Fibroblast of skin of back (primary cell): ENCODE data around the gene LAYN. TPM values are rescaled to one million over a fixed set of nuclear protein-coding genes. Genes with fewer than 3 reads are reported as not detected.

Source experiments
- DNase-seq: peaks from one replicate; pipeline ENCODE4 v3.0.0-alpha.2; 2013
- polyA plus RNA-seq, 2 experiments: library from polyadenylated mRNA; unstranded; fragments of 120-200 nt; gene quantifications; one replicate each; pipeline ENCODE4 v1.2.1, GENCODE V29; 2013; ENCODE audit not compliant: insufficient read length in 2 of 2

The LAYN gene
- 32.3 TPM for polyA plus RNA-seq (2013, experiment 1 of 2; ENCODE audit: insufficient read length)
- polyA plus RNA-seq (2013, experiment 2 of 2; ENCODE audit: insufficient read length): 31.8 TPM

DNA sequence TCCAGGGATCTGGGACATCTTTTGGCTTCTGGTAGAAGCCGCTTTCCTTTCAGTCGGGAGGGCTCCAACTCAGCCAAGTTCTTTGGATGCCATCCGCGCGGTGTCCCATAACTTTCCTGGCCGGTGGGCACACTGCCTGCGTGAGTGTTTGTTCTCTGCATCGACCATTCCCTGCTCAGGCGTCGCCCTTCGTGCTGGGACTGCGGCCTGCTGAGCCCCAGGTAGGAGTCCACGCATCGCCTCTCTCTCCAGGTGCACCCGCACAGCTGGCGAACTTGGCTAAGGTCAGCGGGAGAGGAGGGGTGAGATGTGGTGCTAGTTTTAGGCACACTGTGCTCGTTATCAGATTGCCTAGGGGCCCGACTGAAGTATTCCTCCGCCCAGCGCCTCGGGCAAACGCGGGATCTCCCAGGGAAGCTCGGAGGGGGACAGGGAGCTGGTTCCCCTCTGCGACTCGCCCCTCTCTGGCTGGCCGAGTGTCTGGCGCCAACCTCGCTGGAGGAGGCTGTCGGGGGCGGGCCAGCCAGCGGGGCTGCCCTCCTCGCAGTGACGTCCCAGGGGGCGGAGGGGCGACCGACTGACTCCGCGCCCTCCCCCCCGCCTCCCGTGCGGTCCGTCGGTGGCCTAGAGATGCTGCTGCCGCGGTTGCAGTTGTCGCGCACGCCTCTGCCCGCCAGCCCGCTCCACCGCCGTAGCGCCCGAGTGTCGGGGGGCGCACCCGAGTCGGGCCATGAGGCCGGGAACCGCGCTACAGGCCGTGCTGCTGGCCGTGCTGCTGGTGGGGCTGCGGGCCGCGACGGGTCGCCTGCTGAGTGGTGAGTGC, at the start of gene LAYN:
TSS of gene LAYN (plus strand) at position 607 of the 823 bp plus-strand sequence. CDS start at position 731, 124 bp downstream.
- peak; percentile 71 for DNase-seq

GRCh38 chr11:111494040-111494439, 46.5 kb upstream of the LAYN start:
- DNase-seq: no peak

- DNase-seq: peak; percentile 9
Observed at GRCh38 chr11:111499483-111499882, 41.0 kb upstream of the LAYN start.

DNA sequence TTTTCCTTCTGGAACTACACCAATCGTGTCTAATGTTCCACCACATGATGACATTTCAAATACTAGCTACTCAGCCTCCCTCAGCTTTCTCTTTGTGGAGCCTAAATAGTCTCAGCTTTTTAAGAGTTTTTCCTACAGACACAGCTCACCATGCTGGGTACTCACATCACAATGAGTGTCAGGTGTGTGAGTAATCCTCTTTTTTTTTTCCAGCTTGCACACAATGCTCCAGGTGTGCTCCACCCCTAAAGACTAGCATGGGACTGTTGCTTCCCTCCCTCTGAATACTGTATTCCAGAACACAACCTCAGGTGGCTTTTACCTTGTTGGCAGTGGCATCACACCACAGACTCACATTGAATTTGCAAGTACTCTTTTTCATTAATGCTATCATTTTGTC, 40.0 kb upstream of the LAYN start:
- no peak for DNase-seq

- no peak for DNase-seq
Observed at GRCh38 chr11:111502611-111503010, 37.9 kb upstream of the LAYN start.

- no peak for DNase-seq
Observed at GRCh38 chr11:111510311-111510710, 30.2 kb upstream of the LAYN start.

DNA sequence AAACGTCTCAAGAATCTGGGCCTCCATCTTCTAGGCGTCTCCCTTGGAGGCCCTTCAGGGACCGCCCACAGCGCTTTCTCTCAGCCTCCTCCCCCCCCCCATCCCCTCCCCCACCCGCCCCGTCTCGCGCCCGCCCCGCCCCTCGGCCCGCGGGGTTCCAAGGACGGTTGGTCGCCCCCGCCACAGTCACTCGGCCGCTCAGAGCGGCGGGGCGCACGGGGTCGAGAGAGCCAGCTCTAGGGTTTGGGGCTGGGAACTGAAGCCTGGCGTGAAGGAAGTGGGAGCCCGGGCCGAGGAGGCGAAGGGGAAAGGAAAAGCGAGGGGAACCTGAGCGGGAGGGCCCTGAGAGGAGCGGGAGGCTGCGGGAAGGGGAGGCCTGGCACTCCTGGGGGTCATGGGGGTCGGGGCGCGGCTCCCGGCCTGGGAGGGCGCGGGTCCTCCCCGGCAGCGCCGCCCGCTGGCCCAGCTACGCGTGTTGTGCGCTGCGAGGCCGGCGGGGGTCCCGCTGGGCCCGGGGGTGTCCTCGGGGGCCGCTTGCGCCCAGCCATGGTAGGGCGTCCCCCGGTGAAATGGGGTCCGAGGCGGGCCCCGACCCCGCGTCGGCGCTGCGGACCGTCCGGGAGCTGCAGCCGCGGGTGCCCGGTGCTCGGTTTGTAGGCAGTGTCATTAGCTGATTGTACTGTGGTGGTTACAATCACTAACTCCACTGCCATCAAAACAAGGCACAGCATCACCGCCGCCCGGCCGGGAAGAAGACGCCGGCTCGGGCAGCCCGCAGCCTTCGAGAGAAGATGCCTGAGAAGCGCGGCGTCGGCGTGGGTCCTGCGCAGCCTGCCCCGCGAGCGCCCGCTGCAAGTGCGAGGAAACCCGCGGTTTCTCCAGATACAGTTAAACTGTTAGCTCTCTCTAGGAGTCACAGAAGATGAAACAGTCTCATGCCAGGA, 28.0 kb upstream of the LAYN start, which contains the start of gene BTG4:
TSS of gene BTG4 (minus strand) at position 91 of the 944 bp plus-strand sequence. CDS start 13,610 bp downstream, outside the sequence.
- peak; percentile 25 for DNase-seq

GRCh38 chr11:111513240-111513605, 27.3 kb upstream of the LAYN start:
- DNase-seq: no peak

GRCh38 chr11:111514216-111515031, 26.1 kb upstream of the LAYN start, which contains the start of gene HOATZ:
Gene HOATZ (plus strand): TSS chr11:111514778. CDS start chr11:111514785, 7 bp downstream.
- peak; percentile 40 for DNase-seq

- DNase-seq: no peak
Observed at GRCh38 chr11:111515591-111515990, 24.9 kb upstream of the LAYN start.

- no peak for DNase-seq
Observed at GRCh38 chr11:111518668-111519067, 21.9 kb upstream of the LAYN start.

DNA sequence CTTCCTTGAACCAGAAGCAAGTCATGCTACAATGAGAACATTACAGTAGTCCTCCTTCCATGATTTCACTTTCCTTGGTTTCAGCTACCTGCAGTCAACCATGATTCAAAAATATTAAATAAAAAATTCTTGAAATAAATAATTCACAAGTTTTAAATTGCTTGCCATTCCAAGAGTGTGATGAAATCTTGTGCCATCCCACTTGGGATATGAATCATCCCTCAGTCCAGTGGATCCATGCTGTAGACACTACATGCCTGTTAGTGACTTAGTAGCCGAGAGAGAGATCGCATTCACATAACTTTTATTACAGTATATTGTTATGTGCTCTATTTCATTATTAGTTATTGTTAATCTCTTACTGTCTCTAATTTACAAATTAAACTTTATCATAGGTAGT, 20.0 kb upstream of the LAYN start:
- DNase-seq: peak; percentile 85

- DNase-seq: peak; percentile 53
Observed at GRCh38 chr11:111521135-111521534, 19.4 kb upstream of the LAYN start.

GRCh38 chr11:111522426-111522825, 18.1 kb upstream of the LAYN start:
- no peak for DNase-seq

GRCh38 chr11:111523343-111523742, 17.2 kb upstream of the LAYN start:
- no peak for DNase-seq

GRCh38 chr11:111524056-111524455, 16.5 kb upstream of the LAYN start:
- DNase-seq: no peak

GRCh38 chr11:111525456-111525855, 15.1 kb upstream of the LAYN start:
- DNase-seq: no peak

DNA sequence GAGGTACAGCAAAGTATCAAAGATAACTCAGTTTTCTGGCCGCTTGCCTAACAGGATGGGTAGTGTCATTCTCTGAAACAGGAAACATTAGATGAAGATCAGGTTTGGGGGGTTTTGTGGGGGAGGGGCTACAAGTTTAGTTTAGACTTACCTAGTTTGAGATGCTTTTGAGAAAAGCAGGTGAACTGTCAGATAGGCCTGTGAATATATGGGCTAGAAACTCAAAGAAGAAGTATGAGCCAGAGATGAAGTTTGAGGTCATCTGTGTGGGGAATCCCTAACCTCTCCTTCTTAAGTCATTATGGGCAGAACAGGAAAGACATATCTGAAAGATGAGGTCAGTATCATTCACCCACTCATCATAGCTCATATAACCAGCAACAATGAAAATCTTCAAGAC, 14.0 kb upstream of the LAYN start:
- DNase-seq: peak; percentile 81

DNA sequence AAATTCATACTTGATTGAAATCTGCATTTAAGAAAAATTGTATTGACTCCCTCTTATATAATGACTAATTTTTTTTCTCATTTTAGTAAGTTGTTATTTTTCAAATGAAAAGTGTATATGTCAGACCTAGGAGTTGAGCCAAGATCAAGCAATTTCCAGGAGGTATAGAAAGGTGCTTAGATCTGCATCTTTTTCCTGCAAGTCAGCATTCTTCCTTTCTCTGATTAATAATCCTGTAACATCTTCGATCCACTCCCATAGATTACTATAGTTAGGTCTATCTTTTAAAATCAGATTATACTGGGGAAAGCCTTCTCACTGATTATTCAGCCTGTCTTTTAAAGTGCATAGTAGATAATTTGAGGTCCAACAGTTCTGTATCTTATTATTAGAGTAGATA, 13.2 kb upstream of the LAYN start:
- no peak for DNase-seq

GRCh38 chr11:111528557-111528956, 12.0 kb upstream of the LAYN start:
- DNase-seq: no peak

- DNase-seq: peak; percentile 37
Observed at GRCh38 chr11:111530091-111530490, 10.4 kb upstream of the LAYN start.

DNA sequence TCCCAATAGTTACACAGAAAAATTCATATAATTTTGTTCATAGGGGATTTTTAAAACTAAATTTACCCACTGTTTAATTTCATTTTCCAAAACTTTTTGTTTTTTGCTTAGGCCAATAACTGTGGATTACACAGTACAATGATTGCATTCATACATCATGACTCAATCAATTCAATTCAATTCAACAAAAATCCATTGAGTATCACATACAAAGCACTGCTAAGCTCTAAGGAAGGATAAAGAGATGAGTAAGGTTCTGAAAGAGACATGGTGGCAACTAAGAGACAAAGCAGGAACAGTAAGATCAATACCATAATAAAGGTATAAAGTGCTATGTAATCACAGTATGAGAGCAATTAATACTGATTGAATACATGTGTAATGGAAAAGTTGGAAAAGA, 9.4 kb upstream of the LAYN start:
- DNase-seq: peak; percentile 53
